Immature natural killer cell (primary cell): ENCODE data around the gene DCLRE1B. TPM values are rescaled to one million over a fixed set of nuclear protein-coding genes. Genes with fewer than 3 reads are reported as not detected.

Source experiments
- DNase-seq, 3 donors: peaks; one replicate each; pipeline ENCODE4 v3.0.0; 2022; ENCODE audit warnings: mixed read lengths in 1 of 3
- H3K27ac Mint-ChIP-seq, 6 donors: one replicate each; pipeline ENCODE4 v1.8.0; 2020; ENCODE audit warnings: mixed read lengths in 6 of 6, mild to moderate bottlenecking in 5 of 6, inconsistent platforms in 4 of 6, moderate library complexity in 3 of 6
- H3K27me3 Mint-ChIP-seq, 3 donors: one replicate each; pipeline ENCODE4 v1.8.0; 2020 to 2021; ENCODE audit warnings: low read depth in 3 of 3, mild to moderate bottlenecking in 3 of 3, mixed read lengths in 3 of 3, moderate library complexity in 3 of 3, inconsistent platforms in 1 of 3
- H3K36me3 Mint-ChIP-seq, 3 donors: one replicate each; pipeline ENCODE4 v1.8.0; 2020; ENCODE audit warnings: mixed read lengths in 3 of 3, inconsistent platforms in 2 of 3, mild to moderate bottlenecking in 2 of 3
- H3K4me1 Mint-ChIP-seq, 2 donors: one replicate each; pipeline ENCODE4 v1.8.0; 2020; ENCODE audit warnings: inconsistent platforms in 2 of 2, mild to moderate bottlenecking in 2 of 2, mixed read lengths in 2 of 2, moderate library complexity in 1 of 2
- H3K4me3 Mint-ChIP-seq, 5 donors: one replicate each; pipeline ENCODE4 v1.8.0; 2020; ENCODE audit warnings: mild to moderate bottlenecking in 5 of 5, mixed read lengths in 5 of 5, inconsistent platforms in 3 of 5, moderate library complexity in 3 of 5
- H3K9me3 Mint-ChIP-seq, 6 donors: one replicate each; pipeline ENCODE4 v1.8.0; 2020; ENCODE audit warnings: mild to moderate bottlenecking in 6 of 6, mixed read lengths in 6 of 6, inconsistent platforms in 4 of 6, moderate library complexity in 3 of 6
- polyA plus RNA-seq, 3 donors: library from polyadenylated mRNA; unstranded; fragments of 300-500 nt; fragmentation: Illumina TruSeq; gene quantifications; one replicate each; pipeline ENCODE4 v1.2.3, GENCODE V29; 2021

The DCLRE1B gene
- polyA plus RNA-seq, 3 donors from 2014 or later: 2.0 to 8.4 (median 6.6) TPM

DNA sequence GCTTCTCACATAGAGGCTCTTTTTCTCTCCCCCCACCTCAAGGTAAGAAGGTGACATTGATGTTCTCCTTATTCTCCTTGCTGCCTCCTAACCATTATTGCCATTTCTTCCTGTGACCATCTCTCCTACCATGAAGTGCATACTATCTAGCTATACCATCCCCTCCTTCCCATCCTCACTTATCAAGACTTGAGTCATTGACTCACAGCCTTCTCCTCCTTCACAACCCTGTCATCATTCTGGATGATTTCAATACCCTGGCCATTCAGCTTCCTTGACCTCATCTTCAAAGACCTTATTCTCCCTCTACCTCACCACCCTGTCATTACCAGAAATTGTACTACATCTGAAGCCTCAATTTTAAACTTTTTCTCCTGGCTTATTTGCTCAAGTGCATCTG, 13.1 kb downstream of the DCLRE1B start:
- Mint-ChIP-seq H3K27ac (no peak overlapping the region), H3K9me3 (no peaks in the 10 kb centered on the region), H3K4me3 (no peak overlapping the region), H3K27me3 (peaks cover 0 to 4% (median 0%) of the 10 kb centered on the region in 3 donors), H3K4me1 (no peaks in the 10 kb centered on the region), H3K36me3 (peaks cover 0 to 5% (median 0%) of the 10 kb centered on the region in 3 donors)
- DNase-seq: no peak

DNA sequence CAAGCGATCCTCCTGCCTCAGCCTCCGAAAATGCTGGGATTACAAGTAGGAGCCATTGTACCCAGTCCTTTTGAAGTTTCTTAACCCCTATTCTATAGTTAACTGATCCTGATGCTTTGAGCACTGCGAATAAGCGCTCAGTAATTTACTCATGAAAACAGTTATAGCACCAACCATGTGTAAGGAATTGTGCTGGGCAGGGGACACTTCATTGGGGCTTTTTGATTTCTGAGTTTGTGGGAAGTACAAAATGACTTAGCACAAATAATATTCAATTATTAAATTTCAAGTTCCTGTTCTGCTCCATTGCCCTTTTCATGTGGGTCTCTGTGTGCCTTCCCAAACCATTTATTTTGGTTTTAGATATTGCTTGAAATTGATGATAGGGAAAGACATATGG, 17.8 kb downstream of the DCLRE1B start:
- H3K4me3 Mint-ChIP-seq: no peak overlapping the region
- no peak overlapping the region for H3K27ac Mint-ChIP-seq
- DNase-seq: no peak
- peaks cover 3 to 5% of the 10 kb centered on the region in 2 donors for H3K4me1 Mint-ChIP-seq
- no peaks in the 10 kb centered on the region for H3K9me3 Mint-ChIP-seq
- no peaks in the 10 kb centered on the region for H3K36me3 Mint-ChIP-seq
- H3K27me3 Mint-ChIP-seq: peaks cover 0 to 6% (median 4%) of the 10 kb centered on the region in 3 donors

GRCh38 chr1:113924473-113924872, 19.3 kb downstream of the DCLRE1B start:
- H3K27me3 Mint-ChIP-seq: peaks cover 7 to 12% (median 10%) of the 10 kb centered on the region in 3 donors
- peaks cover 17% of the 10 kb centered on the region in 2 donors for H3K4me1 Mint-ChIP-seq
- no peak overlapping the region for H3K4me3 Mint-ChIP-seq
- no peak overlapping the region for H3K27ac Mint-ChIP-seq
- H3K9me3 Mint-ChIP-seq: no peaks in the 10 kb centered on the region
- DNase-seq: no peak
- H3K36me3 Mint-ChIP-seq: no peaks in the 10 kb centered on the region

DNA sequence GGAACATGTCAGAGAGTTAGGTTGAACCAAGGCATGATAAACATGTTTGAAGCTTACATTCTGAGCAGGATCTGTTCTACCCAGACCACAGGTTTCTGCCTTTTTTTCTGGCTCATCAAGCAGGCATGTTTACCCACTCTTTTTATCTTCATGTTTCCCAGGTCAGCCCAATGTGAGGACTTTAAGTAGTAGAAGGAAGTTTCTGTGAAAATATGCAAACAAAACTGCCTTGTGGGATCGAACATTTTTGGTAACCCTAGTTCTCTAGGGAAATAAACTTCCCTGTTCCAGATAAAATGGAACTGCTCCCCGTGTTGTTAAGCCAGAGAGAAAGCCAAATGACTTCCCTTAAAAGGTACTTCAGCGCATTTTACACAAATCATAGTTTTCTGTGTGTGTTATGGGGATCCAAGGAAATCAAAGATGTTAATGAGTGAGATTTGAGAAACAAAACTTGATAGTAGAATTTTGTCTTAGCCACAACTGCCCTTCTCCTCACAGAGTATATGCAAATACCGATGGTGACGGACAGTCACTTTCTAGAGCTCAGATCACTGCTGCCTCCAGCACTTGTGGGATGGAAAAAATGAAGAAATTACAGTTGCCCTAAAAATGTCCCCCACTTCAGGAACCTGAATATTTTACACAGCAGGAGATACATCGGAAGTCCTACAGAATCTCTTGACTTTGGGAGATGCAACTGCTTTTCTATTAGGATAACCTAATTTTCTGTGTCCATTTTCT, 23.2 kb downstream of the DCLRE1B start:
- H3K9me3 Mint-ChIP-seq: no peaks in the 10 kb centered on the region
- peaks cover 0 to 8% (median 5%) of the 10 kb centered on the region in 3 donors for H3K36me3 Mint-ChIP-seq
- peaks cover 49 to 50% of the 10 kb centered on the region in 2 donors for H3K4me1 Mint-ChIP-seq
- H3K27me3 Mint-ChIP-seq: peaks cover 24 to 36% (median 29%) of the 10 kb centered on the region in 3 donors
- no peak for DNase-seq
- H3K4me3 Mint-ChIP-seq: peak overlapping the region; percentile 93 to 99 (median 97)
- H3K27ac Mint-ChIP-seq: peak overlapping the region; percentile 97 to 100 (median 99)

DNA sequence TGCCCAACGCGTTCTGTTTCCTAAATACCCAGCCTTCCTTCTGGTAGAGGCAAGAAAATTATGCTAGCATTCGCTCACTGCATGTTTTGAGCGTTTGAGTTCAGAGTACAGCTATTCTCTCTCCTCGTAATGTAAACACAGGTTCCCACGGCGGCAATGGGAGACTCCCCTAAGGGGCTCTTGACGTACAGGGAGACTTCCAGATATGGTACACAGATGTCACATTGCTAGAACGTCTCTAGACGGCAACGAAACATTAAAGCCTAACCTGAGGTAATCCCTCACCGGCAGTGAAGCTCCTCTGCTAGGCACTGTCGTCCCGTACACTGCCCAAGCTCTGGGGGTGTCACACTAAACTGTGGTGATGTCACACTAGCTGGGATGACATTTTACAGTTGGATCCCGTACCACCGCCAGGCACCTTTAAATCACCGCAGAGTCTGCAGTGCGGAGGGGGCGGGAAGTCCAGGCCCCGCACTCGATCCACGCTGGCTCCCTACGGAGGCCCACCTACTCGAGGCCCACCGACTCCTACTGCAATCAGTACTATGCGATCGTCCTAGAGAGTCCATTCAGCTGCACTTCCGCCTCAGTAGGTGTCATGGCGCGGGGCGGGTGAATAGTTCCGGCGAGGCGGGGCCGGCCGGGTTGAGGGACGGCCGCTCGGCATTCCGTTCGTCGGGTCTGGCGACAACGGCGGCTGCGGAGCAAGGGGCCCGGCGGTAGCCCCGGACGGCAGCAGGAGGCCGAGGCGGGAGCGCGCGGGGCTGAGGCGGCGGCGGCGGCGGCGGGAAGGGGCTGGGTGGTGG, 24.0 kb downstream of the DCLRE1B start, which contains the start of gene HIPK1:
HIPK1 (plus strand) TSS at position 384 of the 809 bp plus-strand sequence.
- DNase-seq: peak; percentile 92
- Mint-ChIP-seq H3K9me3 (no peaks in the 10 kb centered on the region), H3K27me3 (peaks cover 24 to 36% (median 33%) of the 10 kb centered on the region in 3 donors), H3K36me3 (peaks cover 3 to 14% (median 5%) of the 10 kb centered on the region in 3 donors), H3K4me3 (peak within 1 kb of the TSS; percentile 93 to 99 (median 97)), H3K27ac (peak within 1 kb of the TSS; percentile 97 to 100 (median 100)), H3K4me1 (peaks cover 57 to 58% of the 10 kb centered on the region in 2 donors)

- H3K27me3 Mint-ChIP-seq: peaks cover 24 to 37% (median 33%) of the 10 kb centered on the region in 3 donors
- peaks cover 4 to 14% (median 5%) of the 10 kb centered on the region in 3 donors for H3K36me3 Mint-ChIP-seq
- peaks cover 65% of the 10 kb centered on the region in 2 donors for H3K4me1 Mint-ChIP-seq
- peak; percentile 86 to 88 (median 87) for DNase-seq
- H3K27ac Mint-ChIP-seq: peak overlapping the region; percentile 97 to 100 (median 99)
- peak overlapping the region; percentile 92 to 97 (median 93) for H3K4me3 Mint-ChIP-seq
- H3K9me3 Mint-ChIP-seq: no peaks in the 10 kb centered on the region
Measured at GRCh38 chr1:113929750-113930498, 24.8 kb downstream of the DCLRE1B start.

DNA sequence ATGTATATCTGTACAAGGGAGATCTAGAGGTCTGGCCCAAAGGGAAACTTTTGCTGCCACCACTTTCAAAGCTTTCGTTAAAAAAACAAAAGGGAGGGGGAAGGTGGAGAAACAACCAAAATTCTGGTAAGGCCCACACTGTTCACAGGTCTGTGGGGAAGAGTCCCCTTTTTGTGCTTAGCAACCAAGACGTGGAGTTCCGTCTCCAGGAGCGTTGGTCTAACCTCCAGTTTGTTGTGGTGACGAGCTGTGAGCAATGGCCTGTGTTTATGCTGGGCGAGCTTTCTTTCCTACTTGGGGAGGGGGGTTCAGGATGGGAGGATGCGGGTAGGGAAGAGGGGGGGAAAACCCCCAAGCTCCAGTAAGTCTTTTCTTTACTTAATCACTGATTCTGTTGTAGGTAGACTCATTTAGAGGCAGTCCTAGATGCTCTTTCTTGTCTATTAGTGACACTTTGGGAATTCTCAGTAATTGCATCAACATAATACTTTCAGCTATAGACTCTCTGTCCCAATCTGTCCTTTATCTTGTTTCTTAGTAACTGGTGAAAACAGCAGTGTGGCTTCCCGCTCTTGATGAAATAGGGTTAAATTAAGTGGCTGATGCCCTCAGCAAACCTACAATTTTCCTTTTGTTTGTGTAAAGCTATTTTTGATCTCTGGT, 25.5 kb downstream of the DCLRE1B start:
- Mint-ChIP-seq H3K27me3 (peaks cover 27 to 42% (median 39%) of the 10 kb centered on the region in 3 donors), H3K36me3 (peaks cover 4 to 14% (median 5%) of the 10 kb centered on the region in 3 donors), H3K9me3 (no peaks in the 10 kb centered on the region), H3K4me3 (peak overlapping the region; percentile 92 to 97 (median 93)), H3K4me1 (peaks cover 72 to 73% of the 10 kb centered on the region in 2 donors), H3K27ac (peak overlapping the region; percentile 97 to 100 (median 99))
- peak; percentile 90 to 92 (median 91) for DNase-seq

DNA sequence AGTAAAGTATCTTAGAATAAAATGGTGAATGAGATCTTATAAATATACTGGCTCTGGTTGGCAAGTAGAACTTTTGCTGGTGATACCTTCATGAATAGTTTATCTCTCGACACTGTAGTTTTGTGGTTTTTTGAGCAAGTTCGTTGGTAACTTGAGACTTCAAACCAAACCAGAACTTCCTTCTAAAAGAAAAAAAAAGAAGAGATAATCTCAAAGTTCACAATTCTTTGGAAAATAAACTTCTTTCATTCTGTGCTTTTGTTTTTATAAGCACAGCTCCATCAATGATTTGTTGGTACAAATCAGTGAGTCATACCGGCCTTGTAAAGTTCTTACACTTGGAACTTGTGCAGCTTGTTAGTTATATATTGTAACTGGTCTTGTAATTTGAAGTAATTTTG, 26.3 kb downstream of the DCLRE1B start:
- H3K27ac Mint-ChIP-seq: peak overlapping the region; percentile 97 to 100 (median 99)
- H3K36me3 Mint-ChIP-seq: peaks cover 4 to 14% (median 5%) of the 10 kb centered on the region in 3 donors
- H3K4me1 Mint-ChIP-seq: peaks cover 80 to 81% of the 10 kb centered on the region in 2 donors
- DNase-seq: peak; percentile 58 to 65 (median 65)
- H3K27me3 Mint-ChIP-seq: peaks cover 27 to 44% (median 43%) of the 10 kb centered on the region in 3 donors
- H3K4me3 Mint-ChIP-seq: peak overlapping the region; percentile 92 to 97 (median 93)
- H3K9me3 Mint-ChIP-seq: no peaks in the 10 kb centered on the region

- peak overlapping the region; percentile 82 to 100 (median 98) for H3K27ac Mint-ChIP-seq
- peaks cover 90 to 92% of the 10 kb centered on the region in 2 donors for H3K4me1 Mint-ChIP-seq
- peaks cover 27 to 44% (median 38%) of the 10 kb centered on the region in 3 donors for H3K27me3 Mint-ChIP-seq
Measured at GRCh38 chr1:113934006-113934405, 28.9 kb downstream of the DCLRE1B start.

GRCh38 chr1:113934511-113935055, 29.5 kb downstream of the DCLRE1B start:
- Mint-ChIP-seq H3K4me1 (peaks cover 95% of the 10 kb centered on the region in 2 donors), H3K36me3 (peaks cover 4 to 18% (median 5%) of the 10 kb centered on the region in 3 donors), H3K4me3 (peak overlapping the region; percentile 51 to 97 (median 93)), H3K27me3 (peaks cover 22 to 39% (median 33%) of the 10 kb centered on the region in 3 donors), H3K27ac (peak overlapping the region; percentile 95 to 100 (median 98)), H3K9me3 (no peaks in the 10 kb centered on the region)
- DNase-seq: peak in 2 of 3 donors; percentile 20 to 28

More at GRCh38 chr1:113934006-113934405, 28.9 kb downstream of the DCLRE1B start:
- no peak for DNase-seq
- peak overlapping the region; percentile 51 to 97 (median 93) for H3K4me3 Mint-ChIP-seq
- no peaks in the 10 kb centered on the region for H3K9me3 Mint-ChIP-seq
- H3K36me3 Mint-ChIP-seq: peaks cover 4 to 18% (median 5%) of the 10 kb centered on the region in 3 donors

DNA sequence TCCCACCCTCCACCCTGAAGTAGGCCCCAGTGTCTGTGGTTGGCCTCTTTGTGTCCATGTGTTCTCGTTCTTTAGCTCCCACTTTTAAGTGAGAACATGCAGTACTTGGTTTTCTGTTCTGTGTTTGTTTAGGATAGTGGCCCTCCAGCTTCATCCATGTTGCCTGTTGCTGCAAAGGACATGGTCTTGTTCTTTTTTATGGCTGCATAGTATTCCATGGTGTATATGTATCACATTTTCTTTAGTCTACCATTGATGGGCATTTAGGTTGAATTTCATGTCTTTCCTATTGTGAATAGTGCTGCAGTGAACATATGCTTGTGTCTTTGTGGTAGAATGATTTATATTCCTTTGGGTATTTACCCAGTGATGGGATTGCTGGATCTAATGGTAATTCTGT, 30.1 kb downstream of the DCLRE1B start:
- Mint-ChIP-seq H3K27me3 (peaks cover 18 to 35% (median 30%) of the 10 kb centered on the region in 3 donors), H3K27ac (peak overlapping the region; percentile 91 to 99 (median 98)), H3K4me1 (peaks cover 100% of the 10 kb centered on the region in 2 donors), H3K9me3 (no peaks in the 10 kb centered on the region), H3K4me3 (peak overlapping the region; percentile 75 to 93 (median 79)), H3K36me3 (peaks cover 4 to 18% (median 5%) of the 10 kb centered on the region in 3 donors)
- no peak for DNase-seq

- H3K27ac Mint-ChIP-seq: peak overlapping the region; percentile 91 to 99 (median 98)
- H3K36me3 Mint-ChIP-seq: peaks cover 8 to 21% (median 13%) of the 10 kb centered on the region in 3 donors
- peak; percentile 72 to 73 (median 73) for DNase-seq
- H3K4me1 Mint-ChIP-seq: peaks cover 100% of the 10 kb centered on the region in 2 donors
- peaks cover 15 to 34% (median 22%) of the 10 kb centered on the region in 3 donors for H3K27me3 Mint-ChIP-seq
- peak overlapping the region; percentile 75 to 93 (median 79) for H3K4me3 Mint-ChIP-seq
- H3K9me3 Mint-ChIP-seq: no peaks in the 10 kb centered on the region
Measured at GRCh38 chr1:113935970-113936369, 30.8 kb downstream of the DCLRE1B start.
